Astrocyte of the cerebellum (primary cell): ENCODE data around the gene DIAPH2.

Experiments
- DNase-seq: peaks from one replicate; pipeline ENCODE4 v3.0.0-alpha.2; 2011; ENCODE audit warnings: low read depth
- H3K4me3 ChIP-seq: 2 replicates; pipeline ENCODE4 v1.5.1; 2011; ENCODE audit warnings: mild to moderate bottlenecking, low read depth, low read length, moderate library complexity
- in situ Hi-C: cut with HindIII; loops from 2 replicates; pipeline ENCODE4 v1.10.0; 2017; ENCODE audit warnings: low sequenced_read_pairs
- TF ChIP-seq, protein P1 (sequence below): IDR thresholded peaks from 2 replicates; pipeline ENCODE4 v1.5.1; 2012; ENCODE audit warnings: low read length, low read depth, moderate library complexity, mild to moderate bottlenecking; ENCODE audit errors: missing control alignments

The DIAPH2 gene

DNA sequence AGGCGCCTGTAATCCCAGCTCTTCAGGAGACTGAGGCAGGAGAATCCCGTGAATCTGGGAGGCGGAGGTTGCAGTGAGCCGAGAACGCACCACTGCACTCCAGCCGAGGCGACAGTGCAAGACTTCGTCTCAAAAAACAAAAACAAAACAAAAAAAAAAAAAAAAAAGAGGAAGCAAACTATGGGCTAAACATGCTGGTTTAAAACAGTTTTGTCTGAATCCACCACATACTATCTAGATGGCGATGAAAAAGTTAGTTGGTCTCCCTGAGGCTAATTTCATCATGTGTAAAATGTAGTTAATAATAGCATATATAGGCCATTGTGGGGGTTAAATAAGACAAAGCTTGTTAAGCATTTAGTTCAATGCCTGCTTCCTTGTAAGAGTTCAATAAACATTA lies 650.2 kb downstream of the DIAPH2 start:
- H3K4me3 ChIP-seq: no peak overlapping the region
- in situ Hi-C loops: no loop called here
- TF ChIP-seq, protein P1, sequence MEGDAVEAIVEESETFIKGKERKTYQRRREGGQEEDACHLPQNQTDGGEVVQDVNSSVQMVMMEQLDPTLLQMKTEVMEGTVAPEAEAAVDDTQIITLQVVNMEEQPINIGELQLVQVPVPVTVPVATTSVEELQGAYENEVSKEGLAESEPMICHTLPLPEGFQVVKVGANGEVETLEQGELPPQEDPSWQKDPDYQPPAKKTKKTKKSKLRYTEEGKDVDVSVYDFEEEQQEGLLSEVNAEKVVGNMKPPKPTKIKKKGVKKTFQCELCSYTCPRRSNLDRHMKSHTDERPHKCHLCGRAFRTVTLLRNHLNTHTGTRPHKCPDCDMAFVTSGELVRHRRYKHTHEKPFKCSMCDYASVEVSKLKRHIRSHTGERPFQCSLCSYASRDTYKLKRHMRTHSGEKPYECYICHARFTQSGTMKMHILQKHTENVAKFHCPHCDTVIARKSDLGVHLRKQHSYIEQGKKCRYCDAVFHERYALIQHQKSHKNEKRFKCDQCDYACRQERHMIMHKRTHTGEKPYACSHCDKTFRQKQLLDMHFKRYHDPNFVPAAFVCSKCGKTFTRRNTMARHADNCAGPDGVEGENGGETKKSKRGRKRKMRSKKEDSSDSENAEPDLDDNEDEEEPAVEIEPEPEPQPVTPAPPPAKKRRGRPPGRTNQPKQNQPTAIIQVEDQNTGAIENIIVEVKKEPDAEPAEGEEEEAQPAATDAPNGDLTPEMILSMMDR: no peak
- DNase-seq: no peak

DNA sequence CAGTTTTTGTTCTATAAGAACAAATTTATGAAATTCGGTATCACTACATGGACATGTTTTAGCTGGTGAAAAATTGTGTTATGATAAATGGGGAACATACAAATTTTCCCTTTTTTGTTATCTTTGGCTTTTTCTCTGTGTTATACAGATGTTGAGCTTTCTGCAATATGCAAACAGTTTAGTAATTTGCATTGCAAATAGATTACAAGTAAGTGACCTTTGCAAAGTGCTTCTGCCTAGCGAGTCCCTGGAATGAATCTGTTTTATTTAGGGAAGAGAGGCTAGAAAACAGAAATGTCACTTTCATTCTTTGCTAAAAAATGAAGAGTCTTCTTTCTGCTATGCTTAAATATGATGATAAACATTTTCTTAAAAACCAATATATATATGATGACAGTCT lies 660.1 kb downstream of the DIAPH2 start:
- in situ Hi-C loops: no loop called here
- TF ChIP-seq, protein P1: no peak
- DNase-seq: no peak
- H3K4me3 ChIP-seq: no peak overlapping the region

DNA sequence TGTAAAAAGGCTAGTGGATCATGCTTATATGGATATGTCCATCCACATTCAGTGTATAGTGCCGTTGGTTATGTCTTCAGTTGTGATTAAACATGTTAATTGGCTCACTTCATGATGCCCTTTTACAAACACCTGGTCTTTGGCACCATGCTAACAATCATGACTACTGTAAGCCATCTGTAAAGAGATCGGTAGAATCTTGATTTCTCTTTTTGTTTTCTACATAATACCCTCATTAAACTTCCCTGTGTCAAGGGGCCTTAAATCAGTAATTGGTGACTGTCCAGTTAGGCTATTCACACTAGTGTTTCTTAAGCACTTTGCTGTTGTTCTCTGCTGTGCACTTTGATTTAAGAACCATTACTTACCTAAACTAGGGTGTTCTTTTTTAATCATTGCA lies 674.3 kb downstream of the DIAPH2 start:
- in situ Hi-C loops: loop anchor here (5.0 kb wide), 1 partner anchor 67 kb away; no protein-coding TSS in a partner anchor
- DNase-seq: no peak
- TF ChIP-seq, protein P1: no peak

DNA sequence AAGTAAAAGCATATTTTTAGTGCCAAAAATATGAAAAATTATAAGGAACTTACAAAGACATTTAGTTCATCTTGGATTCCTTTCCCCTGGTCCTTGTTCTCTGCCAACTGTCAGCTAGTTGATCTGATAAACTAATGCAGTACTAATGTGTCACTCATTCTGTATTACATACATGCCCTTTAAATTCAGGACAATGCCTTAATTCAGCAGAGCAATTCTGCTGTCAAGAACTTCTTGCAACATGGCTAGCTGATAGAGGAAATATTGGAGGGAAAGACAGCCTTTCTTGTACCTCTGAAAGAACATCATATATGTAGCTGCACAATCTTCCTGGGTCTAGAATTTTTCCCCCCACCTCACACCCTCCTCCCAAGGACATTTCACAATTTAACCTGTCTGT lies 679.2 kb downstream of the DIAPH2 start:
- DNase-seq: no peak
- in situ Hi-C loops: no loop called here
- H3K4me3 ChIP-seq: no peak overlapping the region
- TF ChIP-seq, protein P1: no peak

More for the DNA sequence above, 674.3 kb downstream of the DIAPH2 start:
- H3K4me3 ChIP-seq: no peak overlapping the region

DNA sequence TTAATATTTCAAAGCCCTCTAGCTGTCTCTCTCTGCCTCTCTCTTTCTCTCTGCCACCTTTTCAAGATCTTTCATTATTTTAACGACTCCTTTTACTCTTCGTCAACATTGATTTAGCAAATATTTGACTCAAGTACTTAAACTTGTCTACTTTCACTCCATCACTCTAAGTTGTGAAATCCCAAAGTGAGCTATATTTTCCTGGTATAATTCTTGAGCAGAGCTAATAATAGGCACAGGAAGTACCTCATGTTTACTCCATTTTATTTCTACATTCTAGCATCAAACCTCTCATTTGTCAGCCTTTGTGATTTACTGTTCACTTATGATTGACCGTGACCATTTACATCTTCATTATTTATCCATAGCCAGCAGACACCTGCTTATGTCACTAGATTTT lies 681.6 kb downstream of the DIAPH2 start:
- TF ChIP-seq, protein P1: no peak
- H3K4me3 ChIP-seq: no peak overlapping the region
- DNase-seq: no peak
- in situ Hi-C loops: no loop called here

DNA sequence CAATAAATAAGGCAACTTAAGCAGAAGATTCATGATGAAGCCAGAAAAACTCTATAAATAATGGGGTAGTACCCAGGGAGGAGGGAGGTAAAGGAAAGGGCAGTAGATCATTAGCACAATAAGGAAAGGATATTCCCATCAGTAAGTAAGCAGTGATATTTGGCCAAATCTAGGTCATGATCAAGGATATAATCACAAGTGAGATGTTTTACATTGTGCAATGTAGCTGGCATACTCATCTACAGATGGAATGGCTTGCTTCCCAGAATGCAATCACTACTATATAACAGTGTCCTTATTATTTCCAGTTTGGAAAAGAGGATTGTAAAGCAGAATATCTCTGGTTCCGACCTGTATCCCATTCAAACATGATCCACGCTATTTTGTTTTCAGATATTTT lies 682.5 kb downstream of the DIAPH2 start:
- H3K4me3 ChIP-seq: no peak overlapping the region
- in situ Hi-C loops: no loop called here
- TF ChIP-seq, protein P1: no peak
- no peak for DNase-seq

DNA sequence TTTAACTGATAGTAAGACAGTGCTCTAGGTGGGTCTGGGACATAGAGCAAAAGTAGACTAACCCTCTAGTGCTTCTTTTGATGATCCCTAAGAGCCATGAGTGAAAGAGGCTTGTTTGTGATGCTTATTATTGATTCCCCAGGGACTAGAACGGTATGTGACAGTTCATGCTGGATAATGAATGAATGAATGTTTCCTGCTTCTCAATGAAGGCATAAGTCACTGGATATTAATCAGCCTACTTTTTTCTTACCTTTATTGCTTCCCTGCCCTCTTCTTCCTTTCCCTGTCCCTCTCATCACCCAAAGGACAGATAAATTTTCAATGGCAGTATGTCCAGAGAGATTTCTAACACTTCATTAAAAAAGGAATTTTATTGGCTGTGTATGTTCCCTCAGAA lies 685.3 kb downstream of the DIAPH2 start:
- H3K4me3 ChIP-seq: no peak overlapping the region
- TF ChIP-seq, protein P1: no peak
- DNase-seq: no peak
- in situ Hi-C loops: no loop called here
